GM11168 (cell line): Measurements from ENCODE around the gene ELF1.
"Not testable (repeated sequence)": the region's sequence is repeated elsewhere in the genome, so short reads cannot be mapped to it uniquely, and the experiment has no call there.

ENCODE experiments used
- in situ Hi-C: fragments of 300-500 bp; cut with MboI; formaldehyde crosslinking; loops from one replicate; pipeline ENCODE4 v1.12.0; 2022; ENCODE audit warnings: low sequenced_read_pairs; ENCODE audit not compliant: unreplicated experiment

Gene ELF1

DNA sequence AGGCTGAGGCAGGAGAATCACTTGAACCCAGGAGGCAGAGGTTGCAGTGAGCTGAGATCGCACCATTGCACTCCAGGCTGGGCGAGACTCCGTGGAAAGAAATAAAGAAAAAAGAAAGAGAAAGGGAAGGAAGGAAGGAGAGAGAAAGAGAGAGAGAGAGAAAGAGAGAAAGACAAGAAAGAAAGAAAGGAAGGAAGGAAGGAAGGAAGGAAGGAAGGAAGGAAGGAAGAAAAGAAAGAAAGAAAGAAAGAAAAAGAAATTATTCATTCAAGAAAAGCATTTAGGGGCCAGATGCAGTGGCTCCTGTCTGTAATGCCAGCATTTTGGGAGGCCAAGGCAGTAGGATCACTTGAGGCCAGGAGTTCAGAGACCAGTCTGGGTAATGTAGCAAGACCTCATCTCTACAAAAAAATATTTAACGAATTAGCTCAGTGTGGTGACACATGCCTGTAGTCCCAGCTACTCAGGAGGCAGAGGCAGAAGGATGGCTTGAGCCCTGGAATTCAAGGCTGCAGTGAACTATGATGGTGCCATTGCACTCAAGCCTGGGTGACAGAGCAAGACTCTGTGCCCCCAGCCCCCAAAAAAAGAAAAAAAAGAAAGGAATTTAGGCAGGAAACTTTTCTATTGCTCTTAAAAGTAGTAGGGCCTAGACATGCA is 109.4 kb downstream of the ELF1 start:
- in situ Hi-C loops, result not testable (repeated sequence)

DNA sequence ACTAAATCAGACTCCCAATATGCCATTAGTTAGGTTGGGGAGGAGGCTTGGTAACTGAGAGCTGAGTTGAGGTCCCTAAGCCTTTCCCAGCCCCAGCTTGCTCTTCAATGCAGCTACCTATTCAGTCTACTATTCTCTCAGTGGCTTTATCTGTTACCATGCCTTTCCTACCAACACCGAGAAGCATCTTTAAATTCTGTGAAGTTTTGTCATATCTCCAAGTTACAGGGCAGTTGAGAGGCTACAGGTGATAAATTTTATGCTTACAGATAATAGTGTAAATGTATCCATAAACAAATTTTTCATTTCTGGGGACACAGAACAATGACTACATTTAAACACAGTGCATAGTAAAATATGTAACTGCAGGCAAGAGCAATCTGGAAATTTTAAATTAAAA is 110.6 kb downstream of the ELF1 start:
- in situ Hi-C loops, result no loop called here

DNA sequence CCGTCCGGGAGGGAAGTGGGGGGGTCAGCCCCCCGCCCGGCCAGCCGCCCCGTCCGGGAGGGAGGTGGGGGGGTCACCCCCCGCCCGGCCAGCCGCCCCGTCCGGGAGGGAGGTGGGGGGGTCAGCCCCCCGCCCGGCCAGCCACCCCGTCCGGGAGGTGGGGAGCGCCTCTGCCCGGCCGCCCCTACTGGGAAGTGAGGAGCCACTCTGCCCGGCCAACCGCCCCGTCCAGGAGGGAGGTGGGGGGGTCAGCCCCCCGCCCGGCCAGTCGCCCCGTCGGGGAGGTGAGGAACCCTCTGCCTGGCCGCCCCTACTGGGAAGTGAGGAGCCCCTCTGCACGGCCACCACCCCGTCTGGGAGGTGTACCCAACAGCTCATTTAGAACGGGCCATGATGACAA is 118.1 kb downstream of the ELF1 start:
- in situ Hi-C loops, result not testable (repeated sequence)

DNA sequence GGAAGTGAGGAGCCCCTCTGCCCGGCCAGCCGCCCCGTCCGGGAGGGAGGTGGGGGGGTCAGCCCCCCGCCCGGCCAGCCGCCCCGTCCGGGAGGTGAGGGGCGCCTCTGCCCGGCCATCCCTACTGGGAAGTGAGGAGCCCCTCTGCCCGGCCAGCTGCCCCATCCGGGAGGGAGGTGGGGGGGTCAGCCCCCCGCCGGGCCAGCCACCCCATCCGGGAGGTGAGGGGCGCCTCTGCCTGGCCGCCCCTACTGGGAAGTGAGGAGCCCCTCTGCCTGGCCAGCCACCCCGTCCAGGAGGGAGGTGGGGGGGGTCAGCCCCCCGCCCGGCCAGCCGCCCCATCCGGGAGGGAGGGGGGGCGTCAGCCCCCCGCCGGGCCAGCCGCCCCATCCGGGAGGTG is 118.5 kb downstream of the ELF1 start:
- in situ Hi-C loops, result not testable (repeated sequence)

DNA sequence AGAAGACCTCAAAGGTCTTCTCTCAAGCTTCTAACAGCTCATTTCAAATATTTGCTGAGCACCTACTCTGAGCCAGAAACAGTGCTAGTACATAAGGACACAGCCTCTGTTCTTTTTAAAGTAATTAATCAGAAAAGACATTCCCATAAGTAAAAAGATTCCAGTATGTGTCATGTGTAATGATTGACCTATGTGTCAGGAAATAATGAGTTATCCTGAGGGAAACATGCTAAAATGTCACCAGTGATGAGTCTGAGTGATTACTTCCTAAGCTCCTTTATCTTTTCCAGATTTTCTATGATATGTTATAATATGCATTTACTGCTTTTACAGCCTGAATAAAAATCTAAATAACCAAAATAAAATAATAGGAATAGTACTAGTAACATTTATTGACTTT is 122.1 kb downstream of the ELF1 start:
- in situ Hi-C loops, result no loop called here

DNA sequence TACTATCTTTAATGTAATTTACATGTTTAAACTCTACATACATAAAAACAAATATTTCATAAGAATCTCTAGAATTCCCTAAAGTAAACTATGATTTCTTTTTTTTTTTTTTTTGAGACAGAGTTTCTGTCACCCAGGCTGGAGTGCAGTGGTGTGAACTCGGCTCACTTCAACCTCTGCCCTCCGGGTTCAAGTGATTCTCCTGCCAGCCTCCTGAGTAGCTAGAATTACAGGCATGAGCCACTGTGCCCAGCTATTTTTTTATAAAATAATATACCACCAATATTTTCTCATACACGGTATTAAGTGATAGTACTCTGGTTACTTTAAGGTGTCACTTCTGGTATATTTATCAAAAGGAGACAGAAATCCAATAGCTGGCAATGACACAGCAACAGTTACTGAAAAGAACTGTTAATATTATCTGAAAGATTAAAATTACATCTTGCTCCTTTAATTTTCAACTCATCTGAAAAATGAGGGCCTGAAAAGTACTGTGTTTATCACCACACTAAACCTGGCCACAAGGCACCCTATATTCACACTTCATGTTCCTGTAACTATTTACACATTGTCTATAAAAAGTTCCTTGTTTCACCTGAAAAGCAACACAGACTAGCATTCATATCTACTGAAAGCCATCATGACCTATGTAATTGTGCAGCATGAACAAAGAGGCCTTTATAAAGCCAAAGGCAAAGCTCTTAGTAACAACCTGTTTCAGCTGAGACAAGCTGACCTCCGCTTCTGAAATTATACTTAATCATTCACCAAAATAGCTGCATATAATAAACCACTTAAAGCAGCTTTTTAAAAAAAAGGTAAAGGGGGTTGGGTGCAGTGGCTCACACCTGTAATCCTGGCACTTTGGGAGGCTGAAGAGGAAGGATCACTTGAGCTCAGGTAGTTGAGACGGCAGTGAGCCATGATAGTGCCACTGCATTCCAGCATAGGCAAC is 123.6 kb downstream of the ELF1 start:
- in situ Hi-C loops, result no loop called here

DNA sequence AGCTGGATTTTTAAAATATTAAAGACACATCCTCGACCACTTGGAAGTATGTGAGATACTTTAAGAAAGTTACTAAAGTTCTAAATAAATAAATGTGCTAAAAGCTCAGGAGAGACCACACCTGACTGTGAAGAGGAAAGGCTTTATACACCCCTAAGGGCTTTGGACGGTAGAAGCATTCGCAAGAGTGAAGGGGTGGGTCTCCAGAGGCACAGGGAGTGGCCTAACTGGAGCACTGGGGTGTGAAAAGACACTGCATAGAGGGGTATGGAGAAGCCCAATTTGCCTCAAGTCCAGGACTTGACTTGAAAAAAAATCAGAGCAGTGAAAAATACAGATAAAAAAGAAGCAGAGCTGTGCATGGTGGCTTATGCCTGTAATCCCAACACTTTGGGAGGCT is 125.5 kb downstream of the ELF1 start:
- in situ Hi-C loops, result not testable (repeated sequence)

DNA sequence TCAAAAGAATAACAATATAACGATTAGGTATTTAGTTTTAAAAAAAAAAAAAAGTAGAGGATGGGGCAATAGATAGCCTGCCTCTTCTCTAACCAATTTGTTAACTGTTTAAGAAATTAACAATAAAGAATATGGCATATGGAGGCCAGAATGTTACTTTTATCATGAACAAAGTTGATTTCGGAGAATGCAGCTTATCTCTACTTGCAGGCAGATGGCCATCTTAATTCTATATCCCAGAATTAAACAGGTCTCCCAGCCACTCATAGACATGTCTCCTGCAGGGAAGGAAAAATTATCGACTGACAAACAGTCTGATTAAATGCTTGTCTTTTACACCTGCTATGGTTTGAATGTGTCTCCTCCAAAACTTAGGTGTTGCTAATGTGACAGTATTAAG is 133.1 kb downstream of the ELF1 start:
- in situ Hi-C loops, result no loop called here

DNA sequence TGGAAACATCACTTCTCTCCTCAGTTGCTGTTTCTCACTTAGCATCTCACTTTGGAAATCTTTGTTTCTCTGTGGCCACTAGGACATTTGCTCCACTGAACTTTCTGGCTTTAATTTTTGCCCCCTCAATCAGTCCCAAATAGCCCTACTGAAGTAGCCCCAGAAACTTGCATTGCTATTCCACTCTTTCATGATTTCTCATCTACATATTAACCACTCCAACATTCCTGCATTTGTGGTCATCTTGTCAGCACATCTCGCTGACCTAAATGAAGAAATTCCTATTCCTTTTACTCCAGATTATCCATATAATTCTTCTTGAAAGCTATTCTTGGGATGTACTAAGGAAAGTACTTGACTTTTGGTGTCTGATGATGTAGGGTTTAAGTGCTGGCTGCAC is 134.9 kb downstream of the ELF1 start:
- in situ Hi-C loops, result not testable (repeated sequence)
